Raji (cell line): ENCODE measurements around the gene TFB1M.
A peak's percentile ranks its signal among the peaks of the same experiment; 100 is the strongest.

Experiments used
- POLR2A ChIP-seq: IDR thresholded peaks from 2 replicates; pipeline ENCODE4 v1.6.1; 2011; ENCODE audit warnings: low read depth, low read length, control low read depth; ENCODE audit not compliant: insufficient read depth

Gene TFB1M

GRCh38 chr6:155330133-155330734, 15.9 kb upstream of the TFB1M start:
- no peak for TF ChIP-seq POLR2A

DNA sequence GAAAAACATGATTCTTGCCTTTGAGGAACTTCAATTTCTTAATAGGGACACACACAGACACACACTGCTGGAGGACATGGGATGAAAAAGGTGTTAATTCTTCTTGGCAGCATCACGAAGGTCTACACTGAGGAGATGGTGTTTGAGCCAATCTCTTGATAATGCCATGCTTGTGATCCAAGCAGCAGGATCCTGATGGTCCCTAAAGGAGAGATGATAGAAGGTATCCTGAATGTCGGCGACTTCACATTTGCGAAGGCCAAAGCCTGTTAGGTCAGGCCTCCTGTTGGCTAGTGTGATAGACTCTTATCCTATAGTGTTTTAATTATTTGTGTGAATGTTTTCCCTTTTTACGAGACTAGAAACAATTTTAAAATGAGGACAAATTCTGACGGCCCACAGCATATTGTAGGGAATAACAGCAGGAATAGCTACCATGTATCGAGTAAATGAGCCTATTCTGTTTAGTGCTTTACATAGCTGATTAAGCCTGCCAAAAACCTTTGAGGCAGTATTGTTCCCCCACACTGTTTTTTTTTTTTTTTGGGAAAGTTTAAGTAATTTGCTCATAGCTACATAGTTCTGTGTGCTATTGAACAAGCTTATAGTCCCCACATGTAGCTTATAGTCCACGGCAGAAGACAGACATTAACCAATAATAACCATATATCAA, 15.3 kb upstream of the TFB1M start:
- no peak for TF ChIP-seq POLR2A

DNA sequence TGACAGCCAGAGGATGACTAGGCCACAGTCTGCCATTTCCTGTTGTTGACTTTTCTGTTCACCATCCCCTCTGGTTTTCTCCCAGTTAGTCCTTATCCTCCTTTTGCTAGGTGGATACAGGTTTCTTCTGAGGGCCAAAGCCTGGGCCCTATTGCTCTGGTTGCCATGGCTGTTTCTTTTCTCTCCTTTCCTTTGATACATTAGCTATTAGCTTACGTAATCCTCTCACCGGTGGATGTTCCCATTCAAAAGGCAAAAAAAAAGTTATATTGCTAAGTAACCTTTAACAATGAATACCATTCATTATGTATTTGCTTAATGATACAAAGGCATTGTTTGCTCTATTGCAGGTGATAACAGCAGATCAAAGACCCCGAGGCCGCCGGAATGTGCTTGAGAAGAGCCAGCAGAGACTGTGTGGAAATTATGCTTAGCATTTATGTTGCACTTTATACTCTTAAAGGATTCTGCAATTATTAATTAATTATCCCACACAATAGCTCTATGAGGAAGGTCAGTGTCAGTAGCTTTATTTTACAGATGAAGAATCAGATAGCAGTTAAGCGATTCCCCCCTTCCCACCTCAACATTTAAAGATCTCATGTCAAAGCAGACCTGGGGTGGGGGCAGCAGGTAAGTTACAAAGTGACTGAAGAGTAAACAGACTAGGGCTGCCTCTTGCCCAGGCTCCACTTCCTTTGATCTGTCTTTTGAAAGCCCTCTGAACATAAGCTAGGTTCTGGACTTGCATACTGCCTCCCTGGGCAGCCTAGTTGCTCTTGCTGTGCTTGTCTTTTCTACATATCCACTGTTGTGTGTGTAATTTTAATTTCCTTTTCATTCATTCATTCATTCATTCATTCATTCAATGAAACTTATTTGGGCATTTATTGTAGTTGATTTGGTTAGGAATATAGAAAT, 14.5 kb upstream of the TFB1M start:
- no peak for TF ChIP-seq POLR2A

GRCh38 chr6:155328074-155328538, 13.8 kb upstream of the TFB1M start:
- no peak for TF ChIP-seq POLR2A

DNA sequence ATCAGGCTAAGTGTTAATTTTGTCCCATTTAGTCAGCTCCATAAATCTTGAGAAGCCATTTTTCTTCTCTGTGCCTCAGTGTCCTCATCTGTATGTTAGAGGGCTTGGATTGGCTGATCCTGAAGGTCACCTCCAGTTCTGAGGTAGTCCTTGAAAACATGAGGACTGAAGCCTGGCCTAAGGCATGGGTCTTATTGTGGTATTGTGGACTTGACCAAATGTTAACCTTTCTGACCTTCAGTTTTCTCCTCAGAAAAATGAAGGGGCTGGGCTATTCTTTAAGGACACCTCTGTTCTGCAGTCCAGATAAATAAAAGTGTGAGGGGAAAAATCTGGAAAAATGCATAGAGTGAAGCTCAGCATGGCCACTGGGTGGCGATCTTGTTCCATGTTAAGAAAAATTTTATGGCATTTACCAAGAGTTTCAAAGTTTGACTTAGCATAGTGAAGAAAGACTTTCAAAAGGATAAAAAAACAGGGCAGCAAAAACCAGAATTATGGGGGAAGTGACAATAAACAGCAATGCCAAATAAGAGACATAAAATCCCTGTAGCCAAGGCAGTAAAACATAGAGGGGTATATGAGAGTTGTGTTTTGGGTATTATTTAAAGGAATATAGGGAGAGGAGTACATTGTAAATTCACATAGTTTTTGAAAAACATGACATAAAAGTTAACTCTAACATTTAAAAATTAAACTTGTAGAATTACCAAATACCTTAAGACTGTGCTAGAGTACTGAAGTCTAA, 13.2 kb upstream of the TFB1M start:
- no peak for TF ChIP-seq POLR2A

GRCh38 chr6:155325700-155326516, 11.6 kb upstream of the TFB1M start:
- no peak for TF ChIP-seq POLR2A

GRCh38 chr6:155324993-155325392, 10.7 kb upstream of the TFB1M start:
- no peak for TF ChIP-seq POLR2A

- no peak for TF ChIP-seq POLR2A
Measured at GRCh38 chr6:155324172-155324571, 9.9 kb upstream of the TFB1M start.

GRCh38 chr6:155319902-155320301, 5.6 kb upstream of the TFB1M start:
- no peak for TF ChIP-seq POLR2A

DNA sequence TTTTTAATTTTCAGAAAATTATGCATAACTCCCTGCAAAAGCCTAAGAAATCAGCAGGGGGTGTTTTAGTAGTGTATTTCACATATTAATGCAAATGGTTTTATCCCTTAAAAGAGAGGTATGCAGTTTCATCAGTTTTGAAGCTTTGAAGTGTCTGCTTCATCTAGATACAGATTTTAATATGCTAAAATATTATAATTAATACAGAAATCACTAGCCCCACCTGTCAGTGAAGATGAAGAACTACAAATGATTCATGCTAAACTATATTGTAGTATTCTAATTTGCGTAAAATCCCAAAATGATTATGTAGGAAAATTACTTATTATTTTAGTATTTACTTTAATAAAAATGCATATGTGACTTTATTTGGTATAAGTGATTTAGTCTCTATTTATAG, 2.9 kb upstream of the TFB1M start:
- no peak for TF ChIP-seq POLR2A

GRCh38 chr6:155316419-155316818, 2.1 kb upstream of the TFB1M start:
- TF ChIP-seq POLR2A = no peak

DNA sequence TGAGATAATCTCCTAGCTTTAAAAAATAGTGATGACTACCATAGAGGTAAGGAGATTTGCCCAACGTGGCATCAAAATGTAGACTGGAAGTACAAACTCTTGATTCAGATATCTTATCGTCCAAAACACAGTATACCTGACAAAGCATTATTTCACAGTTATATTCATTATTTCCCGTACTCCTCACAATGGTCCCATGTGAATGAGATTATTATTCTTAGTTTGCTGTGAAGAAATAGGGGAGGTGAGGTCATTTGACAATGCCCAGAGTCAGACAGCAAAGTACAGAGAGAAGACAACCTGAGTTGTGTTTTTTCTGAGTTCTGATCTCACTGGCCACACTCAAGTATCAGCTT, 1.2 kb upstream of the TFB1M start:
- TF ChIP-seq POLR2A = no peak

DNA sequence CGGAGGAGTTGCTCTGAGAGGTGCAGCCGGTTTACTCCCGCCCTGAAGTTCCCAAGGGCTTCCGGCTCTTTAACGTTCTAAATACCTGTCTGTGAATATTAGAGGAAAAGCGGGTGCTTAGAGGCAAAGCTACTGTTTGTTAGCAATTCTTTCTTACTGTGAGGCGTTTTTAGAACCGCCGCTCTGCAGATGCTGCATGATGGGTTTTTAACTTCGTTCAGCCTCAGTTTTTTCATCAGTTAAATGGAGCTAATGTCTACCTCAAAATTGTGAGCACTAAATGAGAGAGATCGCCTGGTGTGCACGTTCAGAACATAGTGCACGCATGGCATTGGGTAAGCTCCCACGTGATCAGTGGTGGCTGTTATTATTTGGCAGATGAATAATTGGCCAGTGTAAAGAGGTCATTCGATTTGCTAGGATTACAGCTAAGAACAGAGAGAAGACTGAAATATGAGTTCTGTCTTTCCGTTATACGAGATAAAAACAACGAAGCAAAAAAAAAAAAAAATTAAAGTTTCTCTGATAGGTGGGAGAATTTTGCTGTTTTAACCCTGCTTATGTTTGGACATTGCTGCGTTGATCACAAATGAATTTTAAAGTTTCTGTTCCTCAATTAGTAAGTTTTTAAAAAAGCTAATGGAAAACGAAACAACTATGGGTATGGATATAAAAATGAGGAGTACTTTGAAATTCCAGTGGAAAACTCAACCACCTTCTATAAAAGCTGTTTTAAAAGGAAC, 660 bp upstream of the TFB1M start:
- TF ChIP-seq POLR2A = peak; percentile 67; the same call in 1 of the 2 replicates
